HG03521 (cell line): ENCODE data around the gene ENO1.
A peak's percentile ranks its signal among the peaks of the same experiment; 100 is the strongest.
"Not testable (repeated sequence)": the region's sequence is repeated elsewhere in the genome, so short reads cannot be mapped to it uniquely, and the experiment has no call there.

Experiments used
- ATAC-seq: cut with Tn5 transposase; IDR thresholded peaks from one replicate; pipeline ENCODE4 v1.9.1; 2021; ENCODE audit warnings: mild to moderate bottlenecking, moderate library complexity; ENCODE audit not compliant: unreplicated experiment

The ENO1 gene

DNA sequence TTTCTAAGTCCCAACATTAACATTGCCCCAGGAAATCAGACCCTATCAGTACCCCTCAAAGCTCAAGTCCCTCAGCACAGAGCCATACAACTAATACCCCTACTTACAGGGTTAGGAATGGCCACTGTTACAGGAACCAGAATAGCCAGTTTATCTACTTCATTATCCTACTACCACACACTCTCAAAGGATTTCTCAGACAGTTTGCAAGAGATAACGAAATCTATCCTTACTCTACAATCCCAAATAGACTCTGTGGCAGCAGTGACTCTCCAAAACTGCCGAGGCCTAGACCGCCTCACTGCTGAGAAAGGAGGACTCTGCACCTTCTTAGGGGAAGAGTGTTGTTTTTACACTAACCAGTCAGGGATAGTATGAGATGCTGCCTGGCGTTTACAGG, 19.0 kb upstream of the ENO1 start:
- not testable (repeated sequence) for ATAC-seq

DNA sequence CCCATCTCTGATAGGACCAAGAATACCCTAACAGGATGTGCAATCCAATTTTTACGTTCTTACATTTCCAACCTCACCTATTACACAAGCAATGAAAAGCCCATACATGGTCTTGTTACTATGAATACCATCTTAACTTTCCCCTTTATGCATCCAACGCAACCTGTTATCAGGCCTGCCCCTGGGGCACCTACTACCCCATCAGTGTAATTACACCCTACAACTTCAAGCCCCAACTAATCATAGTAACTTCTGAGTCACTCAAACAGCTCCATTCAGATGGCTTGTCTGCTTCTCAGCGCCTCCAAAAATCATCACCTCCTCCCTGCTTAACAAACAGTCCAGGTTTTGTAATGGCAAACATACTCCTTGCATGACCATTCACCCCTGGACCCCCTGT, 18.3 kb upstream of the ENO1 start:
- ATAC-seq = not testable (repeated sequence)

DNA sequence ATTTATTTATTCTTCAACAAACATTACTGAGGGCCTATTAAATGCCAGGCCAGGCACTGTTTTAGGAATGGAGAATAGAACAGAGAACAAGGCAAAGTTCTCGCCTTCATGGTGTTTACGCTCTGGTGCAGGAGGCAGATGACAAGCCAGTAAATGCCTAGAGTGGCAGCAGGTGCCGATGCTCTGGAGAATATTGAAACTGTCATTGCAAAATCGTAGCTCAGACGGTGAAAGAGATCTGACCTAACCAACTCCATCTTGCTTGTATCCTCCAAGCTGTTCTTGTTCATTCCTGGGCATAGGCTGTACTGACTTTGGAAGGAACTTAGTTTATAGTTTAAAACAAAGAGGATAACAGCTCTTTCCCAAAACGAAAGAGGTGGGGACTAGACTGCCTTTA, 13.5 kb upstream of the ENO1 start:
- ATAC-seq = no peak

DNA sequence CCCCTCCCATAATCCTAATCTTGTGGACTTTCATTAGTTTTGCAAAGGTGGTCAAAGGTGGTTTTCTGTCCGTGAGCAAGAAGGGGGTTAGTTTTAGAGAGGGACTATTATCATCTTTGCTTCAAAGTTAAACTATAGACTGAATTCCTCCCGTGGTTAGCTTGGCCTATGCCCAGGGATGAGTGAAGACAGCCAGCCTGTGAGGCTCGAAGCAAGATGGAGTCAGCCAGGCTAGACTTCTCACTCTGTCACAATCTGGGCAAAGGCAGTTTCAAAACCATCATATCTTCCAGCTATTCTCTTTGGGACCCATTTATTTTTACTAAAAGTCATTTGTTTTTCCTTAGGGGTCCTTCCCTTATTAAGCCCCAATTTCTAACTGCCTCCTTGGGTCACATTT, 12.9 kb upstream of the ENO1 start:
- ATAC-seq = no peak

DNA sequence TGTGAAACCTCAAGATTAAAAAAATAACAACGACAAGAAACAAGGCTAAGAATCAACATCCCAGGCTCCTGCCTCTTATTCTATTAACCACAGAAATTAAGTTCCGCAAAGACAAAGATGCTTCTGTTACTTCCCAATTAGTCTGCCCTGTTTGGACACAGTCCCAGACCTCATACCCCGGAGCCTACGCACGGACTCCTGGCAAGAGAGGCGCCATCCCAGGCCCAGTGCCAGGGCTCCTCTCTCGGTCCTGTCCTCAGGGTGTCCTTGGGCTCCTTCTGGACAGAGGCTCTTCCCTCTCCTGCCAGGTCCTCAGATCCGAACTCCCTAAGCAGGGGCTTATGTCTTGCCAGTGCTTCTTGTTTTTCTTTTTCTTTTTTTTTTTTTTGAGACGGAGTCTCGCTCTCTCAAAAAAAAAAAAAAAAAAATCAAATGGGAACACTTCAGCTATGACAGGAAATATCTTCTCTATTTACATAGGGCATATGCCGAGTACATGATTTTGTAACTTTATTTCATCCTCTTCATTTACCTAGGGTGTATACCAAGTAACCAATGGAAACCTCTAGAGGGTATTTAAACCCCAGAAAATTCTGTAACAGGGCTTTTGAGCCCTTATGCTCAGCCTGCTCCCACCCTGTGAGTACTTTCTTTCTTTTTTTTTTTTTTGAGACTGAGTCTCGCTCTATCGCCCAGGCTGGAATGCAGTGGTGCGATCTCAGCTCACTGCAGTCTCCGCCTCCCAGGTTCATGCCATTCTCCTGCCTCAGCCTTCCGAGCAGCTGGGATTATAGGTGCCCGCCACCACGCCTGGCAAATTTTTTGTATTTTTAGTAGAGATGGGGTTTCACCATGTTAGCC, 11.7 kb upstream of the ENO1 start:
- no peak for ATAC-seq

DNA sequence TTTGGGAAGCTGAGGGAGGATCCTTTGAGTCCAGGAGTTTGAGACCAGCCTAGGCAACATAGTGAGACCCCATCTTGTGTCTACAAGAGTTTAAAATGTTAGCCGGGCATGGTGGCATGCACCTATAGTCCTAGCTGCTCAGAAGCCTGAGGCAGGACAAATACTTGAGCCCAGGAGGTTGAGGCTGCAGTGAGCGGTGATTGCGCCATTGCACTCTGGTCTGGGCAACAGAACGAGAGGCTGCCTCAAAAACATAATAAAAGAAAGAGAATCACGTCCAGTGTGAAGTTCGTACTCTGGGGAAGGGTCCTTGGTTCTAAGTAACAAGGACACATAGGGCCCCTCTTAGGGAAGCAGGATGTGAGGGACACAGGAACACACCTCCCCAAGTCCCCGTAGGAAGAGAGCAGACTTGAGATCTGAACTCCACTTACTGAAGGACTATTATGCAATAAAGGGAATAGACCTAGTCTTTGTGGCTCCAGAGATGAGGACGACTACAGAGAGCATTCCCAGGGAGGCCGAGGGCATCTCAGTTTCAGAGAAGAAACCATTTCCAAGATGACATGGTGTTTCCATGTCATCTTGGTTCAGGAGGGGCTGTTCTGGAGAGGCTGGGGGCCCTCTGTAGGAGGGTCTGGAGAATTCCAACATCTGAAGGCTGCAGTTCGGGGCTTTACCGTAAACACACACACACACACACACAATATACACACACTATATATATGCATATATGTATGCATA, 10.8 kb upstream of the ENO1 start:
- no peak for ATAC-seq

DNA sequence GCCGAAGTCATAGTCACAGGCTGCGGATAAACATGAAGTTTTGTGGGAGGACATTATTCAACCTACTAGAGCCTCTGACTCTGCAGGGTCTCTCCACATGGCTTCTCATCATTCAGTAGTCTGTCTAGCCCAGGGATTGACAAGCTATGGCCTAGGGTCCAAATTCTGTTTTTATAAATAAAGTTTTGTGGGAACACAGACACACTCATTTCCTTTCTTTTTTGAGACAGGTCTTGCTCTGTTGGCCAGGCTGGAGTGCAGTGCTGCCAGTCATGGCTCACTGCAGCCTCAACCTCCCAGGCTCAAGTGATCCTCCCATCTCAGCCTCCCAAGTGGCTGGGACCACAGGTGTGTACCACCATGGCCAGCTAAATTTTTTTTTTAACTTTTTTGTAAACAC, 8.1 kb upstream of the ENO1 start:
- no peak for ATAC-seq

DNA sequence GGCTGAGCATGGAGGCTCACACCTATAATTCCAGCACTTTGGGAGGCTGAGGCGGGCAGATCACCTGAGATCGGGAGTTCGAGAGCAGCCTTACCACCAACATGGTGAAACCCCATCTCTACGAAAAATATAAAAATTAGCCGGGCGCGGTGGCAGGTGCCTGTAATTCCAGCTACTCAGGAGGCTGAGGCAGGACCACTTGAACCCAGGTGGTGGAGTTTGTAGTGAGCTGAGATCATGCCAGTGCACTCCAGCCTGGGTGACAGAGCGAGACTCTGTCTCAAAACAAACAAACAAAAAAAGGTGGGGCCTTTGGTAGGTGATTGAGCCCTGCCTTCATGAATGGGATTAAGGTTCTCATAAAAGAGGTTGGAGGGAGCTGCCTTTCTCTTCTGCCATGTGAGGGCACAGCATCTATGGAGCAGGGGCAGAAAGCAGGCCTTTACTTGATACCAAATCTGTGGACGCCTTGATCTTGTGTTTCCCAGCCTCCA, 7.6 kb upstream of the ENO1 start:
- ATAC-seq = not testable (repeated sequence)

DNA sequence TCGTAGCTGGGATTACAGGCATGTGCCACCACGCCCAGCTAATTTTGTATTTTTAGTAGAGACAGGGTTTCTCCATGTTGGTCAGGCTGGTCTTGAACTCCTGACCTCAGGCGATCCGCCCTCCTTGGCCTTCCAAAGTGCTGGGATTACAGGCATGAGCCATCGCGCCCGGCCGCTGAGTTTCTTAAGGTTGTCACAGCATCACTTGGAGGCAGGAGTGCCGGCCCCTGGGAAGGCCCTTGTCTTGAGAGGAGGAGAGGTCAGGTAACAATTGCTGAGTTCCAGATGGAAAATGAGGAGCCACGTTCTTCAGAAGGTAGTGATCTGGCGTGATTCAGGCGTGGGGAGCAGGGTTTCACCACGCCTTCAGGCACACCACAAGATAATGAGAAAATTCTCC, 5.6 kb upstream of the ENO1 start:
- ATAC-seq = not testable (repeated sequence)

DNA sequence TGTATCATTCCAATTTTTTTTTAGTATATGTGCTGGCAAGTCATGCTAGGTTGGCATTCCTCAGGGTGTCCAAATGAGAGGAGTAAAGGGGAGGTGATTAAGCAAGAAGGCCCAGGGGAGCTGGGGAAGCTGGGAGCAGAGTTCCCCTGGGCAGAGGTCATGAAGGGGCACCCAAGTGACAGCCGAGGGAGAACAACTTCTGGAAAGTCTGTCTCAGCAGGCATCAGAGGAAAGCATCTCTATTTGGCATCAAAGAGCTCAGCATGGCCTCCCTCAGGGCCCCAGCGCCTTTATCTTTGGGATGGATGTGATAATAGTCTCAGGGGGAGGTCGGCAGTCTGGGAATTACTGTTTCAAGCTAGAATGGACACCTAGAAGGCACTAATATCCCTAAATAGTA, 5.0 kb upstream of the ENO1 start:
- no peak for ATAC-seq

DNA sequence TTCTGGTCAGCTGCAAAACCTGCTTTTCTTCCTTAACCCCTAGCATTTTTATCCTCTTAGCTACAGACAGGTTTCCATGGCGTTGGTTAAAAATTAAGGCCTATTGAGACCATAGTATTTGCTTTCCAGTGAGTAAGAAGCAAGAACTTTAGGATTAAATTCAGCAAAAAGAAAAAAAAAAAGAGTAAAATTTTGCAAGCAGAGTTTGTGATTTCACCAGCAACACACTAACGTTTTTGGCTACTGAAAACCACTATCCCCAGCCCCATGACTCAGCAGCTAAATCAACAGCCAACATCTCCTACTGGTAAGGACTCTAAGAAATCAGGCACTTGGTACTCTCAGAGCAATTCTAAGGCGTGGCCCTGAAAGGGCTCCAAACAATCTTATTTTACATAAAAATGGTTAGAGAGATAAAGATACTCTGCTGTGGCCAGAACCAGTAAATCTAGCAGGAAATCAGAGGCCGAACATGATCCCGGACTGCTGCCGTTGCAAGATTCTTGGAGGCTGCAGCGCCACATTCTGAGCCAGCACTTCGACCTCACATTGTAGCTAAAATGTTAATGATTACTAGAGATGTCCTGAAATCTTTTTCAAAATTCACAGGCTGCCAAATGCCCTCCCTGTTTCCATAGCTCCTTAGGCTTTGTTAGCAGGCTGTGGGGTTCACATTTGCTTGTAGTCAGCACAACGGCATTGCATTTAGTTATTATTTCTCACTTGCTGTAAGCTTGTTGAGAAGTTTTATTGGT, 1.6 kb upstream of the ENO1 start:
- ATAC-seq = no peak

DNA sequence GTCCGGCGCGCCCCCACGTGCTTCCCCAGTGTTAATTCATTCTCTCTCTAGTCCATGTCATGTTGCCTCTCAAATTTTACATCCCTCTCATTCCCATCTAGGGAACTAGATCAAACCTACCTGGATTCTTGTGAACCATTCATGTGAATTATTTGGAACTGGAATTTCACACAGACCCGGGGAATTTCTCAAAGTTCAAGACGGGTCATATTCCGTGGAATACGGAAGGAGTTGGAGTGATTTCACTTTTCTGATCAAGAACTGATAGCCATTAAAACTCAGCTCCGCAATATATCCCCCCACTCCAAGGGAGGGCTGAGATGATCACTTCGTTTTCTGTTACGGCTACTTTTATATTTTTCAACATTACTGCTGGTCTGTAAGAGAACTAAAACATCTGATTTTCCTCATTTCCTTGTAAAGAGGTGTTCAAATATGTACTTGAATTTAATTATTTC, 1.0 kb upstream of the ENO1 start:
- no peak for ATAC-seq

DNA sequence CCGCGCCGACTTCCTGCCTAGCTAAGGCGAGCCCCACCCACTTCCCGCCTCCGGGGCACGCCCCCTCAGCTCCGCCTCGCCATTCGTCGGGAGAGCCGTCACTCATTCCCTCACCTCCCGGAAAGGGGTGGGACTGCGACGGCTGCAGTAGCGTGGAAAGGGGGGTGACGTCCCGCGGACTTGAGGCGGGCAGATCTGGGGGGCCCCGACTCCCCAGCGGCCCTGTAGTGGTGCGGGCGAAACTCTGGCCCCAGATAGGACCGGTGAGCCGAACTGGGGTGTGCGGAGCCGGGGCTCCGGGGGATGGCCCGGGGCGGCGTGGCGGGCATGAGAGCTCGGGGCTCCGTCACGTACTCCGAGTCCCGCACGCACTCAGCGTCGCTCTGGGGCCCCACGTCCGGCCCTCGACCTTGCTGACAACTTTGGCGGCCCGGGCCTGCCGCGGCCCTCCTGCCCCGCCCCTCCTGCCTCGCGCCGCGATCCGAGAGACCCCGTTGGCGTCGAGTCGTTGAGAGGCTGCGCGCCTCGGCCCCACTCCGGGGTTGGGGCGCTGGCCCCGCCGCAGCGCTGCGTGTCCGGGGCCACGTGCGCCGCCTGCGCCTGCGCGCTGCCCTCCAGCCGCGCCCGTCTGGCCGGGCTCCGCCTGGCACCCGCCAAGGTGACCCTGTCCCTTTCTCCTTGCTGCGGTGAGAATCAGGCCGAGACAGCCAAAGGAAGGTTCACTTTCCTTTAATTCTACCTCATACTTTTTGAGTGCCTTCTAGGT, 395 bp upstream of the ENO1 start:
- peak; percentile 72 for ATAC-seq

DNA sequence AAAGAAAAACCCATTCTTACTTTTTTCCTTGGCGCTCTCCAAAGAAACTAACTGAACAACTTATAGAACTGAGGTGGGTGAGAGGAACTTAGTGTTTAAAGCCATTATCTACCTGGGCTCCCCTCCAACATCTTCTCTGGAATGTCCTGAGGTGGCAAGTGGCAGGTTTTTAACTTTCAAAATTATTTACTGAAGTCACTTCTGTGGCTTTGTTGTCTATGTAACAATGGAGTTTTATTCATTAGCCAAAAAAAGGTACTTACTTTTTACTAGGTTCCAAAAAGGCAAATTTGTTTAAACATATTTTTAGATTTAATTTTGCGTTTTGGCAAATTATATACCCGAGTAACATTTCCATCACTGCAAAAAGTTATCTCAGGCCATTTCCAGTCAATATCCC, 2.4 kb downstream of the ENO1 start:
- no peak for ATAC-seq

DNA sequence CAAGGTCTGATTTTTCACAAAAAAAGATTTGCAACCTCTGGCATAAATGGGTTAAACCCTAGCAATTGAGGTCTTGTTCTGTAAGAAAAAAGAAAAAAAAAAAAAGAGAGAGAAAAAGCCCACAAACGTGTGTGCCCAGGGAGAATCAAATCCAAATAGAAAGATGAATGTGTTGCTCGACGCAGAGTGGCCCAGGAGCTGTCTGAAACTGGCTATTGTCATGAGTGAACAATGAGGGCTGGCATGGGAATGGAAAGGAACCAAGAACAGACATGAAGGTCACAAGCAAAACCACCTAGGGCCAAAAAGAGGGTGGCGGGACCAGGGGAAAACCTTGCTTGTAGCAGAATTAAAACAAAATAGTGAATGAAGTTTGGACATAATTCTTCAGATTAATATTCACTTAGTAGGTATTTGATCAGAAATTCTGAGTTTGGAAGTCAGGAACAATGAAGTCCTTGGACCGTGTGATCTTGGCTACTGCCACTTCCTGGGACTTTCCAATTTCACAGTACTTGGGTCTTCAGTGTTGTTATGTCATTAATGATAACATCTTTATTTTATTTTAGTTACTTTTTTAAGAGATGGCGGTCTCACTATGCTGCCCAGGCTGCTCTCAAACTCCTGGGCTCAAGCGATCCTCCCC, 3.1 kb downstream of the ENO1 start:
- ATAC-seq = no peak

DNA sequence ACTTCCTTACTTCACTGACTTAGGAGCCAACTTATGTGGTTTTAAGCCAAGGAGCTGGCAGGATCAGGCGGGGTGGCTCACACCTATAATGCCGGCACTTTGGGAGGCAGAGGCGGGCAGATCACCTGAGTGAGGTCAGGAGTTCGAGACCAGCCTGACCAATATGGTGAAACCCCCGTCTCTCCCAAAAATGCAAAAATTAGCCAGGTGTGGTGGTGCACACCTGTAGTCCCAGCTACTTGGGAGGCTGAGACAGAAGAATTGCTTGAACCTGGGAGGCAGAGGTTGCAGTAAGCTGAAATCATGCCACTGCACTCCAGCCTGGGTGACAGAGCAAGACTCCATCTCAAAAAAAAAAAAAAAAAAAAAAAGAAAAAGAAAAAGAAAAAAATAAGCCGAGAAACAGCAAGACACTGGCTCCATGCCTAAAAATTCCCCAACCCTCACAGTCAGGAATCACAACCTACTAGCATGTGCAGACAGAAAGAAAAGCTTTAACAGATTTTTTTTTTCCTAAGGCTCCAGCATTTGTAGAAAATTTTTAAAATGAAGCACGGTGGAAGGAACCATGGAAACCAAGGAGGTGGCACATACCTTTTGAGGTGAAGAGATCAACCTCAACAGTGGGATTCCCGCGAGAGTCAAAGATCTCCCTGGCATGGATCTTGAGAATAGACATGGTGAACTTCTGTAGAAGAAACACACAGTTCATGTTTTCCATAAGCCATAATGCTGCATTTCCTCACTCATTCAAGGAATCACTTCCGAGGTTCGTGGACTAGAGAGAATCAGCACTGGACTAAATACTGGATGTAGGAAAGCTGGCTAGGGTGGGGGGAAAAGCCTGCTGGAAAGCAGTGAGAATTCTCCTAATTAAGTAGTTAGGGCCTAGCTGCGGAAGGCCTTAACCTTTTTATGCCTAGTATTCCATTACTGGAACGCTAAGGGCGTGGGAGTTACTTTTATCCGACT, 4.0 kb downstream of the ENO1 start:
- no peak for ATAC-seq

DNA sequence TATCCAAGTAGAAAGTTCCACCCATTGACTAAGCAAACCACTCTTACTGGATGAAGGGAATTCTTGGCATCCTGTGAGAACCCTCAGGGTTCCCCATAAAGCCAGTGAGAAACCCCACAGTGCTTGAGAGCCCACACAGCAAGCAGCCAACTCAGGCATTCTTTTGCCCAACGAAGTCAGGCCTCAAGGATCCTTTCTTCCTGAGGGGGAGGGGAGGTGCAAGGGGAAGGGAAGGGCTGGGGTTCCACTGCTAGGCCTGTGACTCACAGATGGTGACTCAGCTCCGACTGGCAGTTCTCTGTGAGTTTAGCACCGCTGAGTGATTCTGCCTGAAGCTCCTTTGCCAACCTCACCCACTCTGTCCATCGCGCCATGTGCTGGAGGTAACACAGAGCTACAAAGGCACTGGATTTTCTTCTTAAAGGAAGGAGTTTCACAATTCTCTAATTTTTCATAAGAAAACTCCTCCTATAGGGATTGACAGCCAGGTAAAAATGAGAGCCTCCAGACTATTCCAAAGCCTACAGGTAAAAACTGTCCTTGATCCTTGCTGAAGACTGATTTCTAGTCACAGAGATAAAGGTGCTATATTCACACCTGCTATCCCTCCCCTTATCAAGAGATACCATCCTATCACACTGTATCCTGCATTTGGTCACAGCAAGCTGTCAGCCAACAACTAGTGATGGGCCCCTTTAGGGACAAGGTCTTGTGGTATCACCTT, 4.8 kb downstream of the ENO1 start:
- no peak for ATAC-seq

DNA sequence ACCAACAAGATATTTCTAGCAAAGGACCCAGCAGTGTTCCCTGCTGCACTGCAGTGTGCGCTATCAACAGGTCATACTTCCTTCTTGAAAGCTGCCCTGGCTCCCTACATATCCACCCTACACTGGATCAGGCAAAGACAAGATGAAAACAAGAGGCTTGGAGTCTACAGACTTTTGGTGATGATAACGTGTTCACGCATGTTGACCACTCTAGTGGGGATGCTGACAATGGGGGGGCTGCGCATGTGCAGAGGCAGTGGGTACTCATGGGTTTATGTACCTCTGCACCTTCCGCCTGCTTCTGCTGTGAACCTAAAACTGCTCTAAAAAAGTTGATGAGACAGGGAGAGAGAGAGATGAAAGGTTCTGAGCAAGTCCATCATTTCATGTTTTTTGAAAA, 5.5 kb downstream of the ENO1 start:
- ATAC-seq = no peak
